GM19452 (cell line): ENCODE measurements around the gene AUTS2.
"Not testable (repeated sequence)": the region's sequence is repeated elsewhere in the genome, so short reads cannot be mapped to it uniquely, and the experiment has no call there.

Experiments used
- ATAC-seq: cut with Tn5 transposase; IDR thresholded peaks from one replicate; pipeline ENCODE4 v1.9.1; 2021; ENCODE audit not compliant: unreplicated experiment

The AUTS2 gene

DNA sequence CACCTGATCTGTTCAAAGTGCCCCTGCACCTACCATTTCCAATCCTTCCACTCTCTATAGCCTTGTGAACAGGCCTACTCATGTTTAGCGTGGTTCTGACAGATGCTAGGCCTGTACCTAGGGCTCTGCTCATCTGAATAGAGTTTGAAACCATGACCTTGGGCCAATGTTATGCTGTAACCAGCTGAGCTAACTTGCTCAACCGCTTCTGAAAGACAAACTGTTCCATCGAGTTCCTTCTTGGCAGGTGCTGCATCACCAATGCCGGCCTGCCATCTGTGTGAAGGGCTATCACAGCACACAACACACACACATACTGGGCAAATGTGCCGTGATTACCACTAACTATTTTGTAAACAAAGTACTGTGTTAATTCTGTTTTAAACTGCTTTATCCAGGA lies 1114.7 kb downstream of the AUTS2 start:
- ATAC-seq = no peak

GRCh38 chr7:70714506-70715038 lies 1116.3 kb downstream of the AUTS2 start:
- no peak for ATAC-seq

- no peak for ATAC-seq
Observed at GRCh38 chr7:70717553-70718329, 1119.5 kb downstream of the AUTS2 start.

DNA sequence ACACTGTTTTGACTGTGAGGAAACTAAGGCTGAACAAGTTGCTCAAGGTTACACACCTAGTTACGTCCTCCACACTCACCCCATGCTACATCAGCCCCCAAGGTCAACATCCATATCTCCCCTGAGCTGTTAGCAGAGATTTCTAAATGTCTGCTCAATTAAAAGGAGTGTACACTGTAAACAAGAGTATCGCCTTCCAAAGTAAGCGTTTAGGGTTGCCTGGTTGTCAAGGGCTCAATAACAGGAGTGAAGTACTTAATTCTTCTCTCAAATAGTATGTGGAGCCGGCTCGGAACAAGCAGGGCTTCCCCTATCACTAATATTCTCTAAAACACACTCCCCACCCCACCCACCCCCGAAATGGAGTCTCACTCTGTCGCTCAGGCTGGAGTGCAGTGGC lies 1120.8 kb downstream of the AUTS2 start:
- ATAC-seq = no peak

DNA sequence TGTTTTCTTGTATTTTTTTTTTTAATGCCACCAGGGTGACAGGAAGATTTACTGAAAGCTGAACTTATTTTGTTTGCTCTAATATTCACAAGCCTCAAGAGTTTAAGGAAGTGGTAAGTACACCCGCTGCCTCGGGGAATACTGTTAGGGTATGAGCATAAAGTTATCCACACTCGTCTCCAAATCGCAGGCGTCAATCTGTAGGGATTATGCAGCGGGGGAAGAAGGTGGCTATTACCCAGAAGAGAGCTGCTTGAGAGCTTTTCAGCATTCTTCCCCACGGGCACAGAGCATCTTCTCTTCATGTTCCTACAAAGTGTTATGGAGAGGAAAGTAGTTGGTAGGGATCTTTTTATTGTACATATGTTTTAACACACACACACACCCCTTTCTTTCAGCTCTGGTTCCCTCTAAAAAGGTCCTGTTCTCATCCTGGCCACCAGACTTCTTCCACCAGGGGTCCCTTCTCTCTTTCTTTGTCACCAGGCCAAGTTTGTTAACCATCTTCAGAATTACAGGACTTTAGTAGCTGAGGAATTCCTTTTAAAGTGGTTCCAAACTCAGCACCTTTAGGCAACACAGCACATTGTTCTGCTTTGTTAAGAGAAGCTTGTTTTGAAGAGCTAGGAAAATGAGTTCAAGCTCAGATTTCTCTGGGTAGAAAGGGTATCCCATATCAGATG lies 1122.1 kb downstream of the AUTS2 start:
- no peak for ATAC-seq

DNA sequence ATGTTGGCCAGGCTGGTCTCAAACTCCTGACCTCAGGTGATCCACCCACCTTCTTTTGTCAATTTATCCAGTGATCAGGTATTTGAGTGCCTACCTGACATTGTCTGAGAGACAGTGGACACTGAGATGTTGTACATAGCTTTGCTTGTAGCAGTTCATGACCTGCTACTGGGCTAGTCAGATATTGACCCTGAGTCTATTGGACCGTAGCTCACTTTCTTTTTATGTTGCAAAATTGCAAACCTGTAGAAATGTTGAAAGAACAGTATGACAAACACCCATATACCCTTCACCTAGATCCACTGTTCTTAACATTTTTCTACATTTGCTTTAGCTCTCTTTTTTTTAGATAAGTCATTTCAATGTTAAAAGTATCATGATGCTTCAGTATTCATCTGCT lies 1123.2 kb downstream of the AUTS2 start:
- ATAC-seq = no peak

DNA sequence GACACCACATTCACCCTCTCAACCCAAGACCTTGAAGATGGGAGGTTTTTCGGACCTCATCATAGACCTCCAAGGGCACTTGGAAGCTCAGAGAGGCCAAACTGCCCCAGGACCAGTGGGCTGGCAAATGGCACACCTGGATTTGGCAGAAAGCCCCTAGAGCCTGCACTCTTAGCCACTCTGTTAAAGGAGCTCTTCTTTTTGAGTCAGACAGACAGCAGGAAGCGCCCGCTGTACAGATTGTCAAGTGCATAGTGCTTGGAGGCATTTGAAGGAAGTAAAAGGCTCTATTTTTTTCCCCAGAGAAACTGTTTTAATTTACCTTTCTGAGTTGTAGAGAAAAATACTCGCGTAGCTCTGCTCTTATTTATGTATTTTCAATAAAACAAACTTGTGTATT lies 1125.1 kb downstream of the AUTS2 start:
- ATAC-seq = no peak

DNA sequence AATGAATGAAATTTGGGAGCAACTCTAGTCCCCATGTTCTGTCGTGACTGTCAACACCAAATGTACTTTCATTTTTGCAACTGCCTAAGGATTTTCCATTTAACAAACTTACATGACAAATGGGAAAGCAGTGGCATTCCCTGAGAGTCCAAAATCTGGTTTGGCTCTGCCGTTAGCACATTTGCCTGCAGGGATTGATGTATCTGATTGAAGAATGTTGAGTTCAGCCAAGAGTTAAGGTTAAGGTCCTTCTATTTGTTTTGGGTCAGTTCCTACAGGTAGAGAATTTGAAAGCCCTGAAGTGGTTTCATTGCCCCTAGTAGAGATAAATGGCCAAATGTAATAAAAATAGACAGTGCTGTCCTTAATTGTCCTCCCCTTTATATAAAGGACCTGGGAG lies 1127.2 kb downstream of the AUTS2 start:
- ATAC-seq = no peak

DNA sequence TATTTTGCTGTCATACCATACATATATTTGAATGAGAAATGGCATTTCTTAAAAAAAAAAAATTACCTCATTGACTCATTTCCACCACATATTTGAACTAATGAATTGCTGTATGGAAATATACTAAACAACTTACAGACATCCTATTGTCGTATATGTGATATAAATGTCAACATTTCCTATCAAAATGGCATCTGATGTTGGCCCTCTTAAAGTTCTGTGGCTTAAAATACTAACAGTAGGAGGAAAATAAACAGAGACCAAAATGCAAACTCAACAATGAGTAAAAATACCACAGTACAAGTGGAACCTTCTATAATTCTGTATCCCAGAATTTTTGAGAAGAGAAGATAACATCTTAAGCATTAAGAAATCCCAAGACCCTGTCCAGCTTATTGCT lies 1128.0 kb downstream of the AUTS2 start:
- no peak for ATAC-seq

- ATAC-seq = no peak
Observed at GRCh38 chr7:70726951-70727378, 1128.7 kb downstream of the AUTS2 start.

DNA sequence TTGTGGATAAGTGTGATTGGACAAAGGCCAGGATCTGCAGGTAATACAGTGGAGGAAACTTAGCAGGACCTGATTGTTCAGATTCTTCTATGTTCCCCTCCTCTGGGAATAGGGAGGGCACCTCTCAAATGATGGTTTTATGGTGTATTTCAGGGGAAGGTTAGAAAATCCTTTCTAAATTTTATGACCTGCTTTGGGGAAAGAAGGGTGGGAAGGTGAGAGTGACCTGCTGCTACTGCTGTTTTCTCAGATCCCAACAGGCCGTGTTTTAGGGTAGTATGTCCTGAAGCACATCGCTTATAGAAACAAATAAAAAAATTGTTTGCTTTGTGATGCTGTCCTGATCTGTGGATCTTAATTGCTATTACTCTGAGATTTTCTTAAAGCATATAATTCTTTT lies 1129.6 kb downstream of the AUTS2 start:
- ATAC-seq = no peak

DNA sequence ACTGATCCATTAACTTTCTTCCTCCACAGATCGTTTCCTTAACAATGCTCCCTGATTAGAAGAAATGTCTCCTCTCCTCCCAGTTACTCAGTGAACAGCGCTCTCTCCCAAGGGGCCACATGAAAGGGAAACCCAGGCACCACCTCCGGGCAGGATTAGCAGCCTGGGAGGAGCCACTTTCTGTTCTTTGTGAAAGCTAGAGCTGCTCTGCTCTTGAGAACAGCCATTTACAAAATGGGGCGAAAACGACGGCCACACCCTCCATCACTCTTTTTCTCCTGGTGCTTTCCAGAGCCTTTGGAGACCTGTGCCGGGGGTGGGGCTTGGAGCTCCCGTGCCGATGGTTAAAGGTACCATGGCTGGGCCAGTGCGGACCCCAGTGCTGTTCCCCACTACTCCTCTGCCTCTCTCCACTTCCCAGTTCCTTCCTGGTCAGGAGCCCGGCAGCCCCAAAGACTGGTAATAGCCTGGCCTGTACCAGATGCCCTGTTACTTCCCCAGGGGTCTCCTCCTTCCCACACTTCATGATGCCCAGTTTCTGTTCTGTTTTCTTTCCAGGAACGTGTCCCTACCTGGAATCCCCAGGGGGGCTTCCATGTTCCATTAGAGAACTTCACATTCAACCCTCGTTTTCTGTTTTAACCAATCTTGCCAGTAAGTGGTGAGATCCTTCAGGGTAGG lies 1130.7 kb downstream of the AUTS2 start:
- ATAC-seq = no peak

DNA sequence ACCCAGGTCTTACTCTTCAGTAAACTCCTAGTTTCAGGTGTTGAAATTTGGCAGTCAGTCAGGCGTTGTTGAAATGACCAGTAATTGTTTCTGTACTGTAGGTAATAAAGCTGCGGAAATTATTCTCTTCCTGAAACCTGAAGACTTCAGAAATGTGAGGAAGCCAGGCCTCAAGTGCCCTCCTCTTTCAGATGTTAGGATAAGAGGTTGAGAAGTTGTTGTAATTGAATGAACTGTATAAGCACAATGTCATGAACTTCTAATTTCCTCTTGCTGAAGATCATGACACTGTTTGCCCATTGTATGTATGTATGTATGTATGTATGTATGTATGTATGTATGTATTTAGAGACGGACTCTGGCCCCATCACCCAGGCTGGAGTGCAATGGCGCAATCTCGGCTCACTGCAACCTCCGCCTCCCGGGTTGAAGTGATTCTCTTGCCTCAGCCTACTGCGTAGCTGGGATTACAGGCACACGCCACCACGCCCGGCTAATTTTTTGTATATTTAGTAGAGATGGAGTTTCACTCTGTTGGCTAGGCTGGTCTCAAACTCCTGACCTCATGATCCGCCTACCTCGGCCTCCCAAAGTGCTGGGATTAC lies 1131.4 kb downstream of the AUTS2 start:
- not testable (repeated sequence) for ATAC-seq

DNA sequence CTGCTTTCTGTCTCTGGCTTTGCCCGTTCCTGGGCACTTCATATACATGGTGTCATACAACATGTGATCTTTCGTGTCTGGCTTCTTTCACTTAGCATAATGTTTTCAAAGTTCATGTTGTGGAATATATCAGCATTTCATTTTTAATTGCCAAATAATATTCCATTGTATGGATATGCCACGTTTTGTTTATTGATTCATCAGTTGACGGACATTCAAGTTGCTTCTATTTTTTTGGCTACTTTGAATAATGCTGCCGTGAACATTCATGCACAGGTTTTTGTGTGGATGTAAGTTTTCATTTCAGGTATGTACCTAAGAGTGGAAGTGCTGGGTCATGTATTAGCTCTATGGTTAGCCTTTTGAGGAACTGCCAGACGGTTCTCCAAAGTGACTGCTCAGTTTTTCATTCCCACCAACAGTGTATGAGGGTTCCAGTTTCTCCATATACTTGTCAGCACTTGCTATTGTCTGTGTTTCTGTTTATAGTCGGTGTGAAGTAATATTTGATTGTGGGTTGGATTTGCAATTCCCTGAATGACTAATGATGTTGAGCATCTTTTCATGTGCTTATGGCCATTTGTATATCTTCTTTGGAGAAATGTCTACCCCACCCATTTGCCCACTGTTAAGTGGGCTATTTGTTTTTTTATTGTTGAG lies 1132.3 kb downstream of the AUTS2 start:
- no peak for ATAC-seq

DNA sequence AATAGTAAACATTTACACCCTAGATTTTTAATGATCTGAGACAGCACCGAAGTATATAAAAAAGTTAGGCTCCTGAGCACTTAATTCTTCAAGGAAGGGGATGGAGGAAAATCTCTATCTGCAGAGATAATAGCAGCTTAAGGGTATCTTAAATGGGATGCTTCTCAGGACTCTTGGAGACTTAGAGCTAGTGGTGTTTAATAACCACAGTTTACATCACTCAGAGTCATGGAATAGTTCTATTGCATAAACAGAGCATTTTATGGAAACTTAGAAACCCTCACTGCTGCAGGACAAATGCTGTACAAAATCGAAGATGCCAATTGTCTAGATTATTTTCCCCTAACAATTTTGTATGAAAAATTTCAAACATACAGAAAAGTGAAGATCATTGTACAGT lies 1134.8 kb downstream of the AUTS2 start:
- no peak for ATAC-seq

DNA sequence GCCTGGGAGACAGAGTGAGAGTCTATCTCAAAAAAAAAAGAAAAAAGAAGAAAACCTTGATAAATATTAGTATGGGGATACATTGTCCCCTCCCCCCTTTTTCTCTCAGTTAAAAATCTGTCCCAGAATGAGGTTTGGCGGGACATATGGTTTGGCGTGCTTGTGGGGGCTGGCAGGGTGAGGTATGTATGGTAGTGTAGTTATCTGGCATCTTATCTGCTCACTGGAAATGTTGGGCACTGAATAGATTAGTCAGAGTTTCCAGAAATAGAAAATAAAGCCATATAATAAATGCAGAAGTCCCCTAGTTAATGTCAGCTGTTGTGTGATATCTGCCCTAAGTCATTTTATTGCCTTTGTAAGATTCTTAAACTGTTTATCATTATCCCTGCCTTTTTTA lies 1136.1 kb downstream of the AUTS2 start:
- ATAC-seq = no peak

DNA sequence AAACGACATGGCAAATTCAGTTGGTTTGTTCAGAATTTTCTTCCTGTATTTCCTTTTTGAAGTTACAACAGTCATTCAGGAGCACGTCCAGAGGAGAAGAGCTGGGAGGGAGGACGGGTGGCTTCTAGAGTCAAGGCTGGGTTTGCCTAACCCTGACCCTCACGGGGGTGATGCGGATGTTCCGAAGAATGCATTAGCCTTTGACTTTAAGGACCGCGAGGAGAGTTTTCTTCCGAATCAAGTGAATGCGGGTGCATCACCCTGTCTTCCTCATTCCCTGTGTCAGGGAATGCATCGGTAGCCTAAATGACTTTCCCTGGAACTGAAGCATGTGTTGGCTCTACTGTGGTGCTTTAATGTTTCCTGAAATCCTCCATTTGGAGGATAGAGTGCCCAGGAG lies 1137.0 kb downstream of the AUTS2 start:
- ATAC-seq = no peak

GRCh38 chr7:70736715-70737460 lies 1138.6 kb downstream of the AUTS2 start:
- no peak for ATAC-seq

DNA sequence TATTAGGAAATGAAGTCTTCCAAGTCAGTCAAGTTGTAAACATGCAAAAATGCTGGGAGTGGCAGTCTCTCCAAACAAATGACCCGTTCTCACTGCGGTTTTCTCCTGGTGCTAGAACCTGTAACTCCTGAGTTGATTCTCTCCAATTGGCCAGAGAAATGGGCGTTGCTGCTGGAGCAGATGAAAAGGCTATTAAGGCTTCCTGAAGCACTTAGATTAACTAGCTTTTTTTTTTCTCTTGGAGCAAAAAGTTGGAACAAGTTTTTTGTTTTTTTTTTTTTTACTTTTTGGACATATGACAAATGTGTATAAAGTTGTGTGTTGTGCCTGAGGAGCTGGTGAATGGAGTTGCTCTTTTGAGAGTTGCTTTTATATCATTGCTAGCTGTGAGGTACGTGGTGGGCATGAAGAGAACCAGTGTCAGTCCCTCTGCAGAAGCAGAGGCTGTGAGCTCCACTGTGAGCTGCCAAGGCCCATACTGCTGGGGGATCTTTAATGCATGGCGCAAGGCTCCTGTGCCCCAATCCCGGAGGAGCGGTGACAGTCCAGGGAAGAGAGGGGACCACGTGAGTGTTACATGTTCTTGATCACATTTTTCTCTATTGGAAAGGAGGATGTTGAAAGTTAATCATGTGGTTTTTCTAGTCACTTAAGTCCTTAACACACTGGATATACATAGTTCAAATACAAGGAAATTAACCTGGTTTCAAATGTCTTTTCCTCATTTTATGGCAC lies 1140.0 kb downstream of the AUTS2 start:
- ATAC-seq = no peak
